Thymus (tissue), 11 donors: ENCODE measurements around the gene KRTAP4-16. TPM values are rescaled to one million over a fixed set of nuclear protein-coding genes. Genes with fewer than 3 reads are reported as not detected.
"Not testable (repeated sequence)": the region's sequence is repeated elsewhere in the genome, so short reads cannot be mapped to it uniquely, and the experiment has no call there.

Experiments used
- DNase-seq, 9 donors: peaks; one replicate each; pipeline ENCODE4 v3.0.0-alpha.2; 2013; ENCODE audit warnings: low spot score in 9 of 9, low read depth in 6 of 9, missing footprints in 1 of 9
- H3K27ac ChIP-seq, 2 donors: one replicate each; pipeline ENCODE4 v1.5.1; 2013; ENCODE audit warnings: control low read depth in 1 of 2, low read depth in 1 of 2, low read length in 1 of 2, mild to moderate bottlenecking in 1 of 2, moderate library complexity in 1 of 2
- H3K27me3 ChIP-seq, 2 donors: one replicate each; pipeline ENCODE4 v1.5.1; 2013; ENCODE audit warnings: low read length in 1 of 2; ENCODE audit not compliant: control insufficient read depth in 2 of 2, insufficient read depth in 1 of 2
- H3K36me3 ChIP-seq, 2 donors: one replicate each; pipeline ENCODE4 v1.5.1; 2013; ENCODE audit warnings: low read length in 1 of 2, mild to moderate bottlenecking in 1 of 2, moderate library complexity in 1 of 2; ENCODE audit not compliant: control insufficient read depth in 2 of 2, insufficient read depth in 2 of 2
- H3K4me1 ChIP-seq, 2 donors: one replicate each; pipeline ENCODE4 v1.5.1; 2013; ENCODE audit warnings: low read length in 2 of 2; ENCODE audit not compliant: control insufficient read depth in 2 of 2, insufficient read depth in 2 of 2
- H3K4me3 ChIP-seq, 2 donors: one replicate each; pipeline ENCODE4 v1.5.1; 2013; ENCODE audit warnings: low read length in 2 of 2, control low read depth in 1 of 2, mild to moderate bottlenecking in 1 of 2
- H3K9me3 ChIP-seq, 2 donors: one replicate each; pipeline ENCODE4 v1.5.1; 2013; ENCODE audit warnings: low read length in 1 of 2, mild to moderate bottlenecking in 1 of 2; ENCODE audit not compliant: control insufficient read depth in 2 of 2, insufficient read depth in 1 of 2
- WGBS: extraction: QIAGEN DNeasy Blood & Tissue Kit; methylation state at CpG from one replicate; pipeline ENCODE4 v1.1.7; 2013; 5-methylcytosine and 5-hydroxymethylcytosine counted together
- polyA plus RNA-seq: library from polyadenylated mRNA; stranded (reverse); fragments of 200-250 nt; gene quantifications from one replicate; pipeline ENCODE4 v1.2.3, GENCODE V29; 2013
- total RNA-seq: library from RNA; stranded (reverse); fragments of 120-200 nt; gene quantifications from one replicate; pipeline ENCODE4 v1.2.4, GENCODE V29; 2013
- donor health status: healthy.

Gene KRTAP4-16
- total and polyA plus RNA-seq, 2 donors, result not detected

- WGBS, result 94% methylated on average over 14 of the region's 14 CpGs
- H3K27me3 ChIP-seq, H3K36me3 ChIP-seq, H3K4me1 ChIP-seq, H3K27ac ChIP-seq, H3K9me3 ChIP-seq, DNase-seq, H3K4me3 ChIP-seq: not testable (repeated sequence)
Measured at GRCh38 chr17:41084100-41084856, 17.7 kb downstream of the KRTAP4-16 start, which contains the start of gene KRTAP4-7. Gene KRTAP4-7, plus strand, starts transcription at chr17:41084150. Its CDS starts 57 bp downstream, at chr17:41084207.

- H3K4me1 ChIP-seq, DNase-seq, H3K27me3 ChIP-seq, H3K4me3 ChIP-seq, H3K9me3 ChIP-seq, H3K36me3 ChIP-seq, H3K27ac ChIP-seq: not testable (repeated sequence)
- 95% methylated on average over 2 of the region's 2 CpGs for WGBS
Measured at GRCh38 chr17:41083427-41083826, 18.6 kb downstream of the KRTAP4-16 start.

DNA sequence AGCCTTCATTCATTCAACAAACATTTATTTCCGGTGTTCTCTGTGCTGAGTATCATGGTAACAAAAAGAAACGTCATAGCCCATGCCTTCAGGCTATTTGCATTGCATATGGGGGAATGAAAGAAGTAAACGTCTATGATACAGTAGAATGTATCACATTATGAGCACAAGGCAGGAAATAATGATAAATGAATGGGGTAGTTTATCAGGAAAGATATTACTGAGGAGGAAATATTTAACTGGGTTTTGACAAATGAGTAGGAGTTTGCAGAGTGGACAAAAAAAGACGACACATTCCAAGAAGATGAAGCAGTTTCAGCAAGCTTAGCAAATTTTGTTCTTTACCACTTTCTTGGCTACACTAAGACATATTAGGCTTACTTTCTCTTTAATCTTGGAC lies 19.4 kb downstream of the KRTAP4-16 start:
- WGBS, result 80% methylated on average over 4 of the region's 4 CpGs
- no peak for DNase-seq
- no peak overlapping the region for H3K4me3 ChIP-seq
- H3K4me1 ChIP-seq, result no peaks in the 10 kb centered on the region
- H3K36me3 ChIP-seq, result no peaks in the 10 kb centered on the region
- H3K9me3 ChIP-seq, result no peaks in the 10 kb centered on the region
- H3K27me3 ChIP-seq, result no peaks in the 10 kb centered on the region
- no peak overlapping the region for H3K27ac ChIP-seq

GRCh38 chr17:41076788-41077187 lies 25.2 kb downstream of the KRTAP4-16 start:
- Histone ChIP-seq H3K4me3 (no peak overlapping the region), H3K36me3 (no peaks in the 10 kb centered on the region), H3K4me1 (no peaks in the 10 kb centered on the region), H3K9me3 (no peaks in the 10 kb centered on the region), H3K27ac (no peak overlapping the region), H3K27me3 (no peaks in the 10 kb centered on the region)
- DNase-seq, result no peak

DNA sequence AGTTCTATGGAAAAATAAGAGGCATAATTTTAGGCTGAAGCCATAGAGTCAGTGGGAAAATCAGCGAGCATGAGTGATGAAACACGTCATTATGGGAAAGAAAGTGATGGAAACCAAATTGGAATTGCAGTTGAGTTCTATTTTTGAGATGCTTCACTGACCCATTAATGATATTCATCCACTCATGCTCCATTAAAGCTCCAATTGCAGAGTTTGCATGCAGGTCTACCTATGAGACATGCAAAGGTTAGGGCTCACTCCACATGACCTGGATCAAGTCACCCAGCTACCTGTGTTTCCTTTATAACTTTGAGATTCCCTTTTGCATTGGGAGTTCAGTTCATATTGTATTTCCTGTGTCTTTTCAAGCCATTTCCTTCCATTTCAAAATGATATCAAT lies 28.3 kb downstream of the KRTAP4-16 start:
- Histone ChIP-seq H3K4me1 (no peaks in the 10 kb centered on the region), H3K36me3 (no peaks in the 10 kb centered on the region), H3K4me3 (no peak overlapping the region), H3K9me3 (no peaks in the 10 kb centered on the region), H3K27me3 (no peaks in the 10 kb centered on the region), H3K27ac (no peak overlapping the region)
- DNase-seq, result no peak
- 94% methylated on average over 2 of the region's 2 CpGs for WGBS

DNA sequence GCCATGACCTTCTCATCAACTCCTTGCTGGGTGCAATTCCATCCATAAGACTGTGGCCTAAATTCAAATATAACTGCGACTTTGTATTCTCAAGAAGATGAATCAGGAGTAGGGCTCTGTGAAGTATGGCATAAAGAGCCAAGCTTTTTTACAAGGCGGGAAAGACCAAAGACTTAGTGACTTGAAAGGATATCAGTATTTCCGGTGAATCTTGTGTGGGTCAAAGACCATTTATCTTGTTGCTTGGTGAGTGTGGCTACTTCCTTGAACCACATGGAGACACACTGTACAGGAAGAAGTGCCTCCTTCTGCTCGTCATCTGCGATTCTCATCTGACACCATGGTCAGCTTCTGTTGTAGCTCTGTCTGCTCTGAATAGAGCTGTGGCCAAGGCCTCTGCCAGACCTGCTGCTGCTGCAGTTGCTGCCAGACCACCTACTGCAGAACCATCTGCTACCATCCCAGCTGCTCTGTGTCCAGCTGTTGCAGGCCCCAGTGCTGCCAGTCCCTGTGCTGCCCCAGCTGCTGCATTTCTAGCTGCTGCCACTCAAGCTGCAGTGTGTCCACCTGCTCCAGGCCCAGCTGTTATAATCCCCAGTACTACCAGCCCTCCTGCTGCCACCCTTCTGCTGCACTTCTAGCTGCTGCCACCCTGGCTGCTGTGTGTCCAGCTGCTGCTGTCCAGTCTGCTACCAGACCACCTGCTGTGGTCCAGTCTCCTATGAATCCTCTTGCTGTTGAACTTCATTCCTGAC lies 30.2 kb downstream of the KRTAP4-16 start:
- Histone ChIP-seq H3K4me1 (no peaks in the 10 kb centered on the region), H3K9me3 (no peaks in the 10 kb centered on the region), H3K4me3 (no peak overlapping the region), H3K27ac (no peak overlapping the region), H3K27me3 (no peaks in the 10 kb centered on the region), H3K36me3 (no peaks in the 10 kb centered on the region)
- DNase-seq, result no peak
- 97% methylated on average over 5 of the region's 5 CpGs for WGBS

DNA sequence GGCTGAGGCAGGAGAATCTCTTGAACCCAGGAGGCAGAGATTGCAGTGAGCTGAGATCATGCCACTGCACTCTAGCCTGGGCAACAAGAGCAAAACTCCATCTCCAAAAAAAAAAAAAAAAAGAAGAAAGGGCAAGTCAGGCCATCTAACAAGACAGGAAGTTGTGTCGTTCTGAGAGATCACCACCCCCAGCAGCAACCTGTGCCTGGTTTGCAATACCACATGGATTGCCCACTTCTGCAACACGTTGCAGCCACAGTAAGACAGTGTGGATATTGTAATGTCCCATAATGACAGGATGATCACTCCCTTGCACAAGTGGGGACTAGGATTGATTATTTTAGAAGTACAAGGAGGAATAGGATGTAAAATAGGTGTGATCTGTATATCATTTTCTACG lies 33.0 kb downstream of the KRTAP4-16 start:
- 64% methylated on average over 3 of the region's 3 CpGs for WGBS
- DNase-seq, result no peak
- Histone ChIP-seq H3K36me3 (no peaks in the 10 kb centered on the region), H3K4me3 (no peak overlapping the region), H3K9me3 (no peaks in the 10 kb centered on the region), H3K4me1 (no peaks in the 10 kb centered on the region), H3K27ac (no peak overlapping the region), H3K27me3 (no peaks in the 10 kb centered on the region)

- Histone ChIP-seq H3K36me3 (no peaks in the 10 kb centered on the region), H3K27me3 (no peaks in the 10 kb centered on the region), H3K4me1 (no peaks in the 10 kb centered on the region), H3K9me3 (no peaks in the 10 kb centered on the region), H3K27ac (no peak overlapping the region), H3K4me3 (no peak overlapping the region)
- no peak for DNase-seq
Measured at GRCh38 chr17:41067281-41067680, 34.7 kb downstream of the KRTAP4-16 start.

GRCh38 chr17:41065829-41066624 lies 36.0 kb downstream of the KRTAP4-16 start, which contains the start of gene KRTAP2-4:
Gene KRTAP2-4, minus strand, starts transcription at chr17:41065879. Its CDS starts 34 bp downstream, at chr17:41065845.
- no peak for DNase-seq
- H3K27ac ChIP-seq, result no peak within 1 kb of the TSS
- no peaks in the 10 kb centered on the region for H3K9me3 ChIP-seq
- 93% methylated on average over 6 of the region's 6 CpGs for WGBS
- H3K4me1 ChIP-seq, result no peaks in the 10 kb centered on the region
- no peak within 1 kb of the TSS for H3K4me3 ChIP-seq
- H3K36me3 ChIP-seq, result no peaks in the 10 kb centered on the region
- H3K27me3 ChIP-seq, result no peaks in the 10 kb centered on the region
